ENCODE measurements around the gene UCHL3.

DNA sequence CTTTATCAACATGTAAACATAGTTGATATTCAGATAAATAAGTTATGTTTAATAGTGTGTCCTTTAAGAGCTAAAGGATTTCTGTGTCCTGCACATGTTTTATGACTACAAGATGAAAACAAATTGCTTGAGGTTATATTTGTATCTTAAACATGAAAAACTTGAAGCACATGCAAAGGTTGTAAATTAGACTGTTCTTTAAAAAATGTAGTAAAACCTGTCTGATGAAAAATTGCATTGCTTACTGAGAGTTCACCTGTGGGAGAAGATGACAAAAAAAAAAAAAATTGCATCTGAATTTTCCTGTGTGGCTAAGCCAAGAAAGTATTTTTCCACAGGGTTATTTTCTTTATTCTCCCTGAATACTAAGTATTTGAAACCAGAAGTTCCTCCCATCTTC, 60.9 kb downstream of the UCHL3 start:
- TF ChIP-seq CTCF (IDR thresholded peaks at IDR 0.05): no peak
- no peak for TF ChIP-seq EP300 (IDR thresholded peaks at IDR 0.05)
- no peak for TF ChIP-seq POLR2A (IDR thresholded peaks at IDR 0.05)

All from tibial nerve (tissue), 4 donors.